Esophagus squamous epithelium (tissue), 4 donors: ENCODE data around the gene WDR64.
A peak's percentile ranks its signal among the peaks of the same experiment; 100 is the strongest.

ENCODE experiments used
- CTCF ChIP-seq, 6 experiments: fragments of 450-650 bp in 4 of 6; fragments of 200-600 bp in 2 of 6; sonication (generic) in 2 of 6; IDR thresholded peaks; one replicate each; pipeline ENCODE4 v1.5.1; 2016 to 2019; ENCODE audit warnings: antibody characterized with exemption in 6 of 6, mild to moderate bottlenecking in 4 of 6, moderate library complexity in 4 of 6
- POLR2A ChIP-seq, 4 donors: fragments of 450-650 bp; IDR thresholded peaks; one replicate each; pipeline ENCODE4 v1.6.1; 2017; ENCODE audit warnings: antibody characterized with exemption in 4 of 4, mild to moderate bottlenecking in 4 of 4, moderate library complexity in 3 of 4

- TF ChIP-seq POLR2A (IDR thresholded peaks at IDR 0.05) (peak in 3 of 4 donors; percentile 71 to 89 (median 88)), CTCF (IDR thresholded peaks at IDR 0.05) (peak in 2 of 6 experiments; percentile 10 to 35)
Observed at GRCh38 chr1:241640149-241640866, 11.8 kb upstream of the WDR64 start, which contains the start of the genes CHML and OPN3.
